NCI-H69 (cell line): Measurements from ENCODE around the gene NUDT8.

ENCODE experiments used
- DNase-seq: peaks from one replicate; lab custom pipeline; 2025; lab: John Stamatoyannopoulos, UW

Gene NUDT8

GRCh38 chr11:67629386-67630227 lies at the start of gene NUDT8:
Gene NUDT8 (minus strand): TSS chr11:67629937. CDS start chr11:67629911, 26 bp downstream.
- peak; percentile 92 for DNase-seq

- no peak for DNase-seq
These were observed 45.5 kb upstream of the NUDT8 start for GRCh38 chr11:67675058-67675747.

GRCh38 chr11:67674442-67674871 lies 44.7 kb upstream of the NUDT8 start, which contains the start of gene ALDH3B2:
Gene ALDH3B2 (minus strand): TSS chr11:67674623. CDS start chr11:67666935, 7,688 bp downstream.
- DNase-seq = no peak

GRCh38 chr11:67673902-67674301 lies 44.2 kb upstream of the NUDT8 start:
- no peak for DNase-seq

- no peak for DNase-seq
These were observed 43.6 kb upstream of the NUDT8 start for GRCh38 chr11:67673358-67673757.

- DNase-seq = no peak
These were observed 41.4 kb upstream of the NUDT8 start for GRCh38 chr11:67671211-67671520.

- no peak for DNase-seq
These were observed 40.8 kb upstream of the NUDT8 start for GRCh38 chr11:67670316-67671210.

- DNase-seq = no peak
These were observed 38.4 kb upstream of the NUDT8 start for GRCh38 chr11:67668192-67668551.

GRCh38 chr11:67667490-67668191 lies 37.9 kb upstream of the NUDT8 start:
- no peak for DNase-seq

- no peak for DNase-seq
These were observed 37.1 kb upstream of the NUDT8 start for GRCh38 chr11:67666676-67667489.

- no peak for DNase-seq
These were observed 36.5 kb upstream of the NUDT8 start for GRCh38 chr11:67666303-67666645.

- DNase-seq = no peak
These were observed 36.0 kb upstream of the NUDT8 start for GRCh38 chr11:67665541-67666302.

GRCh38 chr11:67664696-67665540 lies 35.2 kb upstream of the NUDT8 start:
- DNase-seq = no peak

- DNase-seq = no peak
These were observed 34.5 kb upstream of the NUDT8 start for GRCh38 chr11:67664213-67664585.

GRCh38 chr11:67663532-67664212 lies 33.9 kb upstream of the NUDT8 start:
- DNase-seq = no peak

GRCh38 chr11:67662835-67663531 lies 33.2 kb upstream of the NUDT8 start:
- no peak for DNase-seq

- no peak for DNase-seq
These were observed 32.6 kb upstream of the NUDT8 start for GRCh38 chr11:67662142-67662834.
